ENCODE measurements around the gene RFPL2. TPM values are rescaled to one million over a fixed set of nuclear protein-coding genes. Genes with fewer than 3 reads are reported as not detected.

Gene RFPL2
- total and polyA plus RNA-seq, 2 of the 13 experiments (the other 11 are each of a cell fraction or from before 2014, with no cell fraction given) = not detected

DNA sequence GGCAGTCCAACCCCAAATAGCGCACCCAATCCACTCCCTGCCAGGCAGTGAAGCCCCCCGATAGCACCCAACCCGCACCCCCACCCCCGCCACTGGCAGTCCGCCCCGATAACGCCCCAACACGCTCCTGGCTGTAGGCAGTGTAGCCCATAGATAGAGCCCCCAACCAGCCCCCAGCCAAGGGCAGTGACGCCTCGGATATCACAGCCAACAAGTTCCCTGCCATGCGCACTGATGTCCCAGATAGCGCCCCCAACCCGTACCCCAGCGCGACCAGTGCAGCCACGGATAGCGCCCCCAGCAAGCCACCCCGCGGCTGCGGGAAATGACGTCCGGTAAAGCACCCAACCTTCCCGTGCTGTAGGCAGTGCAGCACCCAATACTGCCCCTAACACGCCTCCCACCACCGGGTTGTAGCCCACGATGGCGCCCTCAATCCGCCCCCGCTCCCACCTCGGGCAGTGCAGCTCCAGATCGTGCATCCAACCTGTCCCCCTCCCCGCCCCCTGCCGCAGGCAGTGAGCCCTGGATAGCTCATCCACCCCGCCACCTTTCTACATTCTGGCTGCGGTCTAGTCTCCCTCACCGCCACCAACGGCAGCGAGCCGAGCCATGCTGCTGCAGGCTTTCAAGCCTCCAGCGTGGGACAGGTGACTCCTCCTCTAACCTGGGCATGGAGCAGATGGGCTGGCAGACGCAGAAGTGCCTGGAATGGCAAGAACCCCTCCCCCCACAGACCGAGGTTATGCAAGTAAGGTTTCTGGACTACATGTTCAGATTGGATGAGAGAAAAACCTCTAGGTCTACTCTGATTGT is 625 bp downstream of the RFPL2 start (continued):
- TF ChIP-seq, protein P1, sequence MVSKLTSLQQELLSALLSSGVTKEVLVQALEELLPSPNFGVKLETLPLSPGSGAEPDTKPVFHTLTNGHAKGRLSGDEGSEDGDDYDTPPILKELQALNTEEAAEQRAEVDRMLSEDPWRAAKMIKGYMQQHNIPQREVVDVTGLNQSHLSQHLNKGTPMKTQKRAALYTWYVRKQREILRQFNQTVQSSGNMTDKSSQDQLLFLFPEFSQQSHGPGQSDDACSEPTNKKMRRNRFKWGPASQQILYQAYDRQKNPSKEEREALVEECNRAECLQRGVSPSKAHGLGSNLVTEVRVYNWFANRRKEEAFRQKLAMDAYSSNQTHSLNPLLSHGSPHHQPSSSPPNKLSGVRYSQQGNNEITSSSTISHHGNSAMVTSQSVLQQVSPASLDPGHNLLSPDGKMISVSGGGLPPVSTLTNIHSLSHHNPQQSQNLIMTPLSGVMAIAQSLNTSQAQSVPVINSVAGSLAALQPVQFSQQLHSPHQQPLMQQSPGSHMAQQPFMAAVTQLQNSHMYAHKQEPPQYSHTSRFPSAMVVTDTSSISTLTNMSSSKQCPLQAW (CRISPR knock-in tag; IDR thresholded peaks at IDR 0.05) = no peak
- TF ChIP-seq SRY (CRISPR knock-in tag; IDR thresholded peaks at IDR 0.05) = no peak
- TF ChIP-seq, protein P2, sequence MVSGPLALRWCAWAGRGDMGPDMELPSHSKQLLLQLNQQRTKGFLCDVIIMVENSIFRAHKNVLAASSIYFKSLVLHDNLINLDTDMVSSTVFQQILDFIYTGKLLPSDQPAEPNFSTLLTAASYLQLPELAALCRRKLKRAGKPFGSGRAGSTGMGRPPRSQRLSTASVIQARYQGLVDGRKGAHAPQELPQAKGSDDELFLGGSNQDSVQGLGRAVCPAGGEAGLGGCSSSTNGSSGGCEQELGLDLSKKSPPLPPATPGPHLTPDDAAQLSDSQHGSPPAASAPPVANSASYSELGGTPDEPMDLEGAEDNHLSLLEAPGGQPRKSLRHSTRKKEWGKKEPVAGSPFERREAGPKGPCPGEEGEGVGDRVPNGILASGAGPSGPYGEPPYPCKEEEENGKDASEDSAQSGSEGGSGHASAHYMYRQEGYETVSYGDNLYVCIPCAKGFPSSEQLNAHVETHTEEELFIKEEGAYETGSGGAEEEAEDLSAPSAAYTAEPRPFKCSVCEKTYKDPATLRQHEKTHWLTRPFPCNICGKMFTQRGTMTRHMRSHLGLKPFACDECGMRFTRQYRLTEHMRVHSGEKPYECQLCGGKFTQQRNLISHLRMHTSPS (CRISPR knock-in tag; IDR thresholded peaks at IDR 0.05; ENCODE audit: low read depth) = 0 out of 2 replicates have a peak, but pooled peaks have one; percentile 54

DNA sequence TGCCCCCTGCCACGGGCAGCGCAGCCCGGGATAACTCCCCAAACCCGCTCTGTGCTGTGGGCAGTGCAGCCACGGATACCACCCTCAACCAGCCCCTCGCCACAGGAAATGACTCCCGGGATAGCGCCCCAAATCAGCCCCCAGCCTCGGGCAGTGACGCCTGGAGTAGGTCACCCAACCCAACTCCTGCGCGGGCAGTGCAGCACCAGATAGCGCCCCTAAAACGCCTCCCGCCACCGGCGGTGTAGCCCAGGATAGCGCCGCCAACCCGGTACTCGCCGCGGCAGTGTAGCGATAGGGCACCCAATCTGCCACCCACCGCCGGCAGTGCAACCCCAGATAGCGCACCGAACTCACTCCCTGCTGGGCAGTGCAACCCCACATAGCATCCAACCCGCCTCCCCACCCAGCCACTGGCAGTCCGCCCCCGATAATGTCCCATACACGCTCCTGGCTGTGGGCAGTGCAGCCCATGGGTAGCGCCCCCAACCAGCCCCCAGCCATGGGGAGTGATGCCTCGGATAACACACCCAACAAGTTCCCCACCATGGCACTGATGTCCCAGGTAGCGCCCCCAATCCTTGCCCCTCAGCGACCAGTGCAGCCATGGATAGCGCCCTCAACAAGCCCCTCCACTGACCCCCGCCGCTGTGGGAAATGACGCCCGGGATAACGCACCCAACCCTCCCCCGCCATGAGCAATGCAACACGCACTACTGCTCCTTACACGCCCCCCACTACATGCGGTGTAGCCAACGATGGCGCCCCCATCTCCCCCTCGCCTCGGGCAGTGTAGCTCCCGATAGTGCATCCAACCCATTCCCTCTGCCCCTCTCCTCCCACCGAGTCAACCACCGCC is 1.5 kb downstream of the RFPL2 start:
- Histone ChIP-seq H3K27ac (ENCODE audit: extremely low read length, insufficient read depth, low read length) (no peak overlapping the region), H3K36me3 (replicated peaks in 1 of 2; ENCODE audit: control insufficient read depth in 1 of 2, insufficient read depth in 2 of 2, low read length in 2 of 2) (no peaks in the 10 kb centered on the region), H3K79me2 (ENCODE audit: insufficient read depth, low read length) (no peaks in the 10 kb centered on the region), H2AFZ (ENCODE audit: low read length) (no peak overlapping the region), H3K4me1 (ENCODE audit: insufficient read depth, low read length) (peaks cover 27% of the 10 kb centered on the region), H3K9me3 (ENCODE audit: low read length) (no peaks in the 10 kb centered on the region), H3K4me3 (replicated peaks in 1 of 3; ENCODE audit: insufficient read depth in 1 of 3, low read depth in 2 of 3, low read length in 3 of 3) (no peak overlapping the region; a peak in 1 of 6 replicates), H4K20me1 (ENCODE audit: insufficient read depth, low read length) (no peaks in the 10 kb centered on the region), H3K27me3 (ENCODE audit: control insufficient read depth in 1 of 2, insufficient read depth in 2 of 2, low read length in 2 of 2) (peaks cover 1 to 3% of the 10 kb centered on the region in 2 experiments; a peak in 1 of 5 replicates), H3K9ac (ENCODE audit: insufficient read depth, low read depth, low read length) (no peak overlapping the region), H3K4me2 (ENCODE audit: low read depth, low read length) (no peak overlapping the region; the same call in 1 of the 2 replicates)
- TF ChIP-seq, protein P3, sequence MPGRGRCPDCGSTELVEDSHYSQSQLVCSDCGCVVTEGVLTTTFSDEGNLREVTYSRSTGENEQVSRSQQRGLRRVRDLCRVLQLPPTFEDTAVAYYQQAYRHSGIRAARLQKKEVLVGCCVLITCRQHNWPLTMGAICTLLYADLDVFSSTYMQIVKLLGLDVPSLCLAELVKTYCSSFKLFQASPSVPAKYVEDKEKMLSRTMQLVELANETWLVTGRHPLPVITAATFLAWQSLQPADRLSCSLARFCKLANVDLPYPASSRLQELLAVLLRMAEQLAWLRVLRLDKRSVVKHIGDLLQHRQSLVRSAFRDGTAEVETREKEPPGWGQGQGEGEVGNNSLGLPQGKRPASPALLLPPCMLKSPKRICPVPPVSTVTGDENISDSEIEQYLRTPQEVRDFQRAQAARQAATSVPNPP (CRISPR knock-in tag; IDR thresholded peaks at IDR 0.05) = no peak
- TF ChIP-seq CAMTA2 (CRISPR knock-in tag; IDR thresholded peaks at IDR 0.05; ENCODE audit: borderline replicate concordance) (no peak), MXD4 (CRISPR knock-in tag; IDR thresholded peaks at IDR 0.05) (no peak)
- ChIA-PET POLR2A (no interaction called here), CTCF (ENCODE audit: low intra/inter-chr PET ratio, low total read pairs) (interaction anchor here (1.8 kb wide), 1 partner anchor 63 kb away, joined by 20 read pairs; no protein-coding TSS in a partner anchor)
- no peak for DNase-seq (ENCODE audit: low spot score)
- FAIRE-seq = no peak
- ATAC-seq = no peak
- in situ Hi-C loops (cut with HindIII; ENCODE audit: extremely low pct_ligation_motif_present, low pct_unique_long_range_greater_than_20kb) = loop anchor here (5.0 kb wide), 1 partner anchor 64 kb away; no protein-coding TSS in a partner anchor
- WGBS (ENCODE audit: low lambda C conversion rate) = 82% methylated on average over 27 of the region's 53 CpGs
- intact Hi-C loops (cut with micrococcal nuclease; ENCODE audit: unreplicated experiment) = no loop called here
- no TSS peak for BruUV-seq (replicated peaks)

All from HepG2 (cell line).